Measurements from ENCODE around the gene MAMSTR.
"Not testable (repeated sequence)": the region's sequence is repeated elsewhere in the genome, so short reads cannot be mapped to it uniquely, and the experiment has no call there.

MAMSTR gene

GRCh38 chr19:48718106-48718505, 1.4 kb downstream of the MAMSTR start:
- DNase-seq = not testable (repeated sequence)

GRCh38 chr19:48716562-48717291, 2.8 kb downstream of the MAMSTR start:
- DNase-seq = peak; percentile 66

- no peak for DNase-seq
Observed at GRCh38 chr19:48715681-48716171, 3.8 kb downstream of the MAMSTR start.

- DNase-seq = no peak
Observed at GRCh38 chr19:48714759-48715675, 4.5 kb downstream of the MAMSTR start.

GRCh38 chr19:48713864-48714755, 5.4 kb downstream of the MAMSTR start:
- peak; percentile 98 for DNase-seq

- DNase-seq = no peak
Observed at GRCh38 chr19:48713041-48713863, 6.3 kb downstream of the MAMSTR start.

GRCh38 chr19:48711106-48711662, 8.3 kb downstream of the MAMSTR start:
- no peak for DNase-seq

GRCh38 chr19:48708471-48708870, 11.1 kb downstream of the MAMSTR start:
- DNase-seq = no peak

GRCh38 chr19:48705431-48705830, 14.1 kb downstream of the MAMSTR start:
- DNase-seq = no peak

- DNase-seq = no peak
Observed at GRCh38 chr19:48703316-48703715, 16.2 kb downstream of the MAMSTR start.

GRCh38 chr19:48702701-48703100, 16.8 kb downstream of the MAMSTR start:
- no peak for DNase-seq

GRCh38 chr19:48698046-48698445, 21.5 kb downstream of the MAMSTR start:
- no peak for DNase-seq

GRCh38 chr19:48696353-48697010, 23.0 kb downstream of the MAMSTR start:
- DNase-seq = no peak

GRCh38 chr19:48695743-48696352, 23.7 kb downstream of the MAMSTR start, which contains the start of gene FUT2:
Gene FUT2, plus strand, starts transcription at chr19:48695971. Its CDS starts 6,986 bp downstream, at chr19:48702957.
- no peak for DNase-seq

GRCh38 chr19:48693629-48694028, 25.9 kb downstream of the MAMSTR start:
- not testable (repeated sequence) for DNase-seq

- DNase-seq = no peak
Observed at GRCh38 chr19:48689449-48689848, 30.1 kb downstream of the MAMSTR start.

GRCh38 chr19:48687776-48688175, 31.7 kb downstream of the MAMSTR start:
- no peak for DNase-seq

- DNase-seq = not testable (repeated sequence)
Observed at GRCh38 chr19:48686637-48687036, 32.9 kb downstream of the MAMSTR start.

GRCh38 chr19:48686088-48686487, 33.4 kb downstream of the MAMSTR start:
- DNase-seq = no peak

- no peak for DNase-seq
Observed at GRCh38 chr19:48685583-48685982, 33.9 kb downstream of the MAMSTR start.

Measured in NCI-H1092 treated with DMSO at 0.1 percent for 48 hours (cell line).